Activated CD8-positive, alpha-beta T cell treated with anti-CD3 and anti-CD28 coated beads for 36 hours (primary cell): ENCODE data around the gene DUSP9. TPM values are rescaled to one million over a fixed set of nuclear protein-coding genes. Genes with fewer than 3 reads are reported as not detected.
"Not testable (repeated sequence)": the region's sequence is repeated elsewhere in the genome, so short reads cannot be mapped to it uniquely, and the experiment has no call there.

ENCODE experiments used
- ATAC-seq: fragments of 200-7000 bp; cut with Tn5 transposase; one replicate; pipeline ENCODE4 v1.10.0; 2021; ENCODE audit warnings: mild to moderate bottlenecking, moderate library complexity
- CTCF ChIA-PET: fragments of 350-600 bp; sonication (Branson Sonifier 250); formaldehyde crosslinking; loops from one replicate; lab custom pipeline; 2021; ENCODE audit warnings: antibody characterized with exemption; lab: Charles Lee
- POLR2A ChIA-PET: fragments of 350-600 bp; sonication (Branson Sonifier 250); formaldehyde crosslinking; loops from one replicate; lab custom pipeline; 2021; ENCODE audit warnings: antibody characterized with exemption; lab: Charles Lee
- DNase-seq: peaks from one replicate; pipeline ENCODE4 v3.0.0-alpha.2; 2020
- H3K27ac Mint-ChIP-seq: one replicate; pipeline ENCODE4 v1.8.0; 2021; ENCODE audit warnings: mild to moderate bottlenecking, mixed read lengths
- H3K27me3 Mint-ChIP-seq: one replicate; pipeline ENCODE4 v1.8.0; 2021; ENCODE audit warnings: mixed read lengths
- H3K36me3 Mint-ChIP-seq: one replicate; pipeline ENCODE4 v1.8.0; 2021; ENCODE audit warnings: low read depth, mixed read lengths
- H3K4me1 Mint-ChIP-seq: one replicate; pipeline ENCODE4 v1.8.0; 2021; ENCODE audit warnings: low read depth, mixed read lengths
- H3K4me3 Mint-ChIP-seq: one replicate; pipeline ENCODE4 v1.8.0; 2021; ENCODE audit warnings: mild to moderate bottlenecking, moderate library complexity, mixed read lengths
- H3K9me3 Mint-ChIP-seq: one replicate; pipeline ENCODE4 v1.8.0; 2021; ENCODE audit warnings: mixed read lengths
- intact Hi-C: fragments of 100-400 bp; cut with micrococcal nuclease; formaldehyde crosslinking; loops from one replicate; pipeline ENCODE4 v1.10.0; 2022
- total RNA-seq, 2 experiments: library from RNA; stranded (reverse); gene quantifications; one replicate each; pipeline ENCODE4 v1.2.3, GENCODE V29; 2021
- TF ChIP-seq, protein P1 (sequence below): fragments of 200-600 bp; IDR thresholded peaks from one replicate; pipeline ENCODE4 v1.8.0; 2022; ENCODE audit warnings: antibody characterized with exemption, mild to moderate bottlenecking

The DUSP9 gene
- total RNA-seq, 2 experiments from 2014 or later, result 0.14 TPM; not detected in 1

DNA sequence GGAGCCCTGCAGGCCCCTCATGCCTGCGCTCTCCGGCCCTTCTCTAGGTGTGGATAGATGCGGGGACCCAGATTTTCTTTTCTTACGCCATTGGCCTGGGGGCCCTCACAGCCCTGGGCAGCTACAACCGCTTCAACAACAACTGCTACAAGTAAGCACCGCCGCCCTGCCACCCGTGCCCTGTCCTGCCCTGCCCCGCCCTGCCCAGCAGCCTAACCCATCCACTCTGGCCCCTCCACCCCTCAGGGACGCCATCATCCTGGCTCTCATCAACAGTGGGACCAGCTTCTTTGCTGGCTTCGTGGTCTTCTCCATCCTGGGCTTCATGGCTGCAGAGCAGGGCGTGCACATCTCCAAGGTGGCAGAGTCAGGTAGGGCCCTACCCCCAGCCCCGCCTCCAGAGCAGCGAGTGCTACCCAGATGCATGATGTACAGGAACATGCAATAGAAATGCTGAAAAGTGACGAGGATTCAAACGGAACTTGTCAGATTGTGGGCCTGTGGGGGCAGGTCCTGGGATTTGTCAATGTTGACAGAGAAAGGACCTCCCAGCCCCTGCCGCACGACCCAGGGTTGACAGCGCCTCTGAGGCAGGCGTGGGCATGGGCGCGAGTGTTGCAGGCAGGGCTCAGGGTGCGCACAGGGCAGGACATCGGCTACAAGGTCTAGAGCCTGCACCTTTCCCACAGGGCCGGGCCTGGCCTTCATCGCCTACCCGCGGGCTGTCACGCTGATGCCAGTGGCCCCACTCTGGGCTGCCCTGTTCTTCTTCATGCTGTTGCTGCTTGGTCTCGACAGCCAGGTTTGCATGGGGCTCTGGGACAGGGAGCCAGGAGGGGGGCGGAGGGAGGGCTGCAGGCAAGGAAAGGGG, 46.4 kb downstream of the DUSP9 start:
- no peak overlapping the region for H3K27ac Mint-ChIP-seq
- intact Hi-C loops, result no loop called here
- H3K36me3 Mint-ChIP-seq, result peaks cover 4% of the 10 kb centered on the region
- POLR2A ChIA-PET, result no interaction called here
- no peak for ATAC-seq
- H3K27me3 Mint-ChIP-seq, result peaks cover 3% of the 10 kb centered on the region
- H3K4me1 Mint-ChIP-seq, result no peaks in the 10 kb centered on the region
- CTCF ChIA-PET, result no interaction called here
- no peak for DNase-seq
- TF ChIP-seq, protein P1, sequence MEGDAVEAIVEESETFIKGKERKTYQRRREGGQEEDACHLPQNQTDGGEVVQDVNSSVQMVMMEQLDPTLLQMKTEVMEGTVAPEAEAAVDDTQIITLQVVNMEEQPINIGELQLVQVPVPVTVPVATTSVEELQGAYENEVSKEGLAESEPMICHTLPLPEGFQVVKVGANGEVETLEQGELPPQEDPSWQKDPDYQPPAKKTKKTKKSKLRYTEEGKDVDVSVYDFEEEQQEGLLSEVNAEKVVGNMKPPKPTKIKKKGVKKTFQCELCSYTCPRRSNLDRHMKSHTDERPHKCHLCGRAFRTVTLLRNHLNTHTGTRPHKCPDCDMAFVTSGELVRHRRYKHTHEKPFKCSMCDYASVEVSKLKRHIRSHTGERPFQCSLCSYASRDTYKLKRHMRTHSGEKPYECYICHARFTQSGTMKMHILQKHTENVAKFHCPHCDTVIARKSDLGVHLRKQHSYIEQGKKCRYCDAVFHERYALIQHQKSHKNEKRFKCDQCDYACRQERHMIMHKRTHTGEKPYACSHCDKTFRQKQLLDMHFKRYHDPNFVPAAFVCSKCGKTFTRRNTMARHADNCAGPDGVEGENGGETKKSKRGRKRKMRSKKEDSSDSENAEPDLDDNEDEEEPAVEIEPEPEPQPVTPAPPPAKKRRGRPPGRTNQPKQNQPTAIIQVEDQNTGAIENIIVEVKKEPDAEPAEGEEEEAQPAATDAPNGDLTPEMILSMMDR, result no peak
- no peaks in the 10 kb centered on the region for H3K9me3 Mint-ChIP-seq
- H3K4me3 Mint-ChIP-seq, result no peak overlapping the region

DNA sequence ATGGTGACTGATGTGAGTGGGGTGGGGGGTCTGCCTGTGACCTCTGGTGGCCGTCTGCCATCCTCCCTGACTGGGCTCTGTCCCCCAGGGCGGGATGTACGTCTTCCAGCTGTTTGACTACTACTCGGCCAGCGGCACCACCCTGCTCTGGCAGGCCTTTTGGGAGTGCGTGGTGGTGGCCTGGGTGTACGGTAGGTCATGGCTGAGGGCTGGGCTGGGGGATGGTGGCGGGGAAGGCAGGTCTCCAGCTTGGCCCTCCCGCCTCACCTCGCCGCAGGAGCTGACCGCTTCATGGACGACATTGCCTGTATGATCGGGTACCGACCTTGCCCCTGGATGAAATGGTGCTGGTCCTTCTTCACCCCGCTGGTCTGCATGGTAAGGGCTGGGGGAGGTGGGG, 47.3 kb downstream of the DUSP9 start:
- intact Hi-C loops, DNase-seq, H3K36me3 Mint-ChIP-seq, POLR2A ChIA-PET, H3K27me3 Mint-ChIP-seq, ATAC-seq, H3K4me3 Mint-ChIP-seq, H3K27ac Mint-ChIP-seq, H3K4me1 Mint-ChIP-seq, H3K9me3 Mint-ChIP-seq, CTCF ChIA-PET: not testable (repeated sequence)

DNA sequence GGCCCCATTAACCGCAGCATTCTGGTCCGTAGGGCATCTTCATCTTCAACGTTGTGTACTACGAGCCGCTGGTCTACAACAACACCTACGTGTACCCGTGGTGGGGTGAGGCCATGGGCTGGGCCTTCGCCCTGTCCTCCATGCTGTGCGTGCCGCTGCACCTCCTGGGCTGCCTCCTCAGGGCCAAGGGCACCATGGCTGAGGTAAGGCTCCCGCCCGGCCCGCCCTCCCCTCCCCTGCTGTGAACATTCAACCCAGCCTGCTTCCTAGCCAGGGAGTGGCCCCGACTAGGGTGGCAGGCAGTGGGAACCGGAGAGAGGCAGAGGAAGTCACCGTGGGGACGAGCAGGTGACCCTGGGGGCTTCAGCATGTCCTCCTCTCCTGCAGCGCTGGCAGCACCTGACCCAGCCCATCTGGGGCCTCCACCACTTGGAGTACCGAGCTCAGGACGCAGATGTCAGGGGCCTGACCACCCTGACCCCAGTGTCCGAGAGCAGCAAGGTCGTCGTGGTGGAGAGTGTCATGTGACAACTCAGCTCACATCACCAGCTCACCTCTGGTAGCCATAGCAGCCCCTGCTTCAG, 47.8 kb downstream of the DUSP9 start:
- intact Hi-C loops, result no loop called here
- no peak for ATAC-seq
- Mint-ChIP-seq H3K4me3 (no peak overlapping the region), H3K4me1 (no peaks in the 10 kb centered on the region), H3K27me3 (peaks cover under 1% of the 10 kb centered on the region), H3K9me3 (no peaks in the 10 kb centered on the region), H3K27ac (no peak overlapping the region), H3K36me3 (peaks cover 4% of the 10 kb centered on the region)
- CTCF ChIA-PET, result no interaction called here
- no peak for DNase-seq
- TF ChIP-seq, protein P1, result no peak
- POLR2A ChIA-PET, result no interaction called here

DNA sequence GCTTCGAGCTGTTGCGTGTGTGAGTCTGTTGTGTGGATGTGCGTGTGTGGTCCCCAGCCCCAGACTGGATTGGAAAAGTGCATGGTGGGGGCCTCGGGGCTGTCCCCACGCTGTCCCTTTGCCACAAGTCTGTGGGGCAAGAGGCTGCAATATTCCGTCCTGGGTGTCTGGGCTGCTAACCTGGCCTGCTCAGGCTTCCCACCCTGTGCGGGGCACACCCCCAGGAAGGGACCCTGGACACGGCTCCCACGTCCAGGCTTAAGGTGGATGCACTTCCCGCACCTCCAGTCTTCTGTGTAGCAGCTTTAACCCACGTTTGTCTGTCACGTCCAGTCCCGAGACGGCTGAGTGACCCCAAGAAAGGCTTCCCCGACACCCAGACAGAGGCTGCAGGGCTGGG, 49.1 kb downstream of the DUSP9 start:
- no peak overlapping the region for H3K4me3 Mint-ChIP-seq
- ATAC-seq (no peak), DNase-seq (no peak)
- no peak overlapping the region for H3K27ac Mint-ChIP-seq
- TF ChIP-seq, protein P1, result no peak
- no peaks in the 10 kb centered on the region for H3K27me3 Mint-ChIP-seq
- no peaks in the 10 kb centered on the region for H3K4me1 Mint-ChIP-seq
- CTCF ChIA-PET, result no interaction called here
- POLR2A ChIA-PET, result no interaction called here
- no peaks in the 10 kb centered on the region for H3K9me3 Mint-ChIP-seq
- H3K36me3 Mint-ChIP-seq, result peaks cover 4% of the 10 kb centered on the region
- intact Hi-C loops, result no loop called here

DNA sequence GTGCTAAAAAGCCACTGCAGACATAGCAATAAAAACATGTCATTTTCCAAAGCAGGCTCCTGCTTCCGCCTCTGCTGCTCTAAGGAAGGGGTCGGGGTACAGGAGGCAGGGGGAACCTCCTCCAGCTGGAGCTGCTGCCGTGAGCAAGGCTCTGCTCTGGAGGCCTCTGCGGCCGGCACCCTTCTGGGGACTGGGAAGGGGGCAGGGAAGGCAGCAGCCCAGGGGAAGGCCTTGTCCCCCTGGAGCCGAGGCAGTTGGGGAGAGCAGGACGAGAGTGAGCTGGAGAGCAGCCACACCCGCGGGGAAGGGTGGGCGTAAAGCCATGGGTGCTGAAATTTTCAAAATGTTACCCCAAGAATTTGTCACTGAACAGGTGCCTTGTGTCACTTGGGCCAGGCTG, 49.5 kb downstream of the DUSP9 start:
- not testable (repeated sequence) for H3K4me1 Mint-ChIP-seq

DNA sequence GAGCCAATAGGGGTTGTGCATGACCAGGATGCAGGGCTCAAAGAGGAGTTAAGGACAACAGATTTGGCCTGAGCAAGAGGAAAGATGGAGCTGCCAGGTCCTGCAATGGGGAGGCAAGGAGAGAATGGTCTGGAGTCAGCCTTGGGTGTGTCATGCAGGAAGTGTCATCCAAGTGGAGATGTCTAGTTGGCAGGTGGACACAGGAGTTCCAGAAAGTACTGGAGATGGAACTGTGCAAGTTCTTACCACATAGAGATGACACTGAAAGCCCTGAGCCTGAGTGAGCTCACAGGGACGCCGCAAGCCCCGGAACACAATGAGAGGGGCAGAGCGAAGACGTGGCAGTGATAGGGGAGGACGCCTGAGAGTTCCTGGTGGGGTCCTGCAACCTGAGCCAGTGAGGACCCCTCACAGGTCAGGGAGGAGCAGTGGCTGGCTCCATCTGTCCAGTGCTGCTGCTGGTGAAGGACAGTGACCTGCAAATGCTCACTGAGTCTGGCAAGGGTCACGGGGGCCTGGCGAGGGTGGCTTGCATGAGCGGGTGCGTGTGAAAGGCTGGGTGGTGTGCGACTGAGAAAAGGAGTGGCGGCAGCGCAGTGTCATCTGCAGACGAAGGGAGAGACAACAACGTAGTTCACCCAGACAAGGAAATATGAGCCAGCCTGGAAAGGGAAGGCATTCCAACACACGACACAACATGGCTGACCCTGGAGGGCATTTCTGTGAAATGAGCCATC, 50.2 kb downstream of the DUSP9 start:
- H3K4me3 Mint-ChIP-seq, H3K27me3 Mint-ChIP-seq, ATAC-seq, CTCF ChIA-PET, H3K36me3 Mint-ChIP-seq, H3K4me1 Mint-ChIP-seq, POLR2A ChIA-PET, DNase-seq, H3K27ac Mint-ChIP-seq, H3K9me3 Mint-ChIP-seq, intact Hi-C loops: not testable (repeated sequence)

More for the DNA sequence above, 49.5 kb downstream of the DUSP9 start:
- H3K9me3 Mint-ChIP-seq, H3K27me3 Mint-ChIP-seq, CTCF ChIA-PET, intact Hi-C loops, H3K36me3 Mint-ChIP-seq, ATAC-seq, H3K4me3 Mint-ChIP-seq, H3K27ac Mint-ChIP-seq, DNase-seq, POLR2A ChIA-PET: not testable (repeated sequence)
